Neural cell (in vitro differentiated cells): Measurements from ENCODE around the gene GTF2IRD1.

Source experiments
- CTCF ChIP-seq: fragments of 450-650 bp; IDR thresholded peaks from 2 replicates; pipeline ENCODE4 v1.5.1; 2014; ENCODE audit warnings: antibody characterized with exemption, mild to moderate bottlenecking, moderate library complexity; ENCODE audit not compliant: poor library complexity, severe bottlenecking
- EP300 ChIP-seq: fragments of 450-650 bp; conservative IDR thresholded peaks from 2 replicates; pipeline ENCODE4 v1.6.1; 2014; ENCODE audit warnings: antibody characterized with exemption, mild to moderate bottlenecking, moderate library complexity; ENCODE audit not compliant: poor library complexity, severe bottlenecking
- EZH2 ChIP-seq: fragments of 200-600, 300-800 bp; shearing (Covaris generic), sonication (generic); IDR thresholded peaks from 2 replicates; pipeline ENCODE4 v1.6.1; 2014; ENCODE audit warnings: antibody characterized with exemption, low read length, borderline replicate concordance, mild to moderate bottlenecking; ENCODE audit not compliant: insufficient read depth, poor library complexity, severe bottlenecking
- POLR2AphosphoS5 ChIP-seq: IDR thresholded peaks from 2 replicates; pipeline ENCODE4 v1.6.1; 2012
- RAD21 ChIP-seq: fragments of 450-650 bp; conservative IDR thresholded peaks from 2 replicates; pipeline ENCODE4 v1.6.1; 2014; ENCODE audit warnings: antibody characterized with exemption, mild to moderate bottlenecking, moderate library complexity
- REST ChIP-seq: IDR thresholded peaks from 2 replicates; pipeline ENCODE4 v1.6.1; 2012; ENCODE audit warnings: borderline replicate concordance
- SMC3 ChIP-seq: fragments of 450-650 bp; conservative IDR thresholded peaks from 2 replicates; pipeline ENCODE4 v1.6.1; 2014; ENCODE audit warnings: antibody characterized with exemption, mild to moderate bottlenecking, moderate library complexity; ENCODE audit not compliant: poor library complexity
- TAF1 ChIP-seq: IDR thresholded peaks from 2 replicates; pipeline ENCODE4 v1.6.1; 2012; ENCODE audit warnings: low read depth

- TF ChIP-seq CTCF = no peak
- TF ChIP-seq EZH2 = no peak
- no peak for TF ChIP-seq EP300
- no peak for TF ChIP-seq POLR2AphosphoS5
- no peak for TF ChIP-seq TAF1
- no peak for TF ChIP-seq RAD21
- TF ChIP-seq REST = no peak
- no peak for TF ChIP-seq SMC3
Observed at GRCh38 chr7:74568658-74569057, 115.0 kb downstream of the GTF2IRD1 start.
